ENCODE measurements around the gene CFL1.

- TF ChIP-seq CTCF (IDR thresholded peaks at IDR 0.05) (no peak), POLR2AphosphoS5 (IDR thresholded peaks at IDR 0.05; ENCODE audit: insufficient read depth in 1 of 2, low read depth in 1 of 2) (peak in 1 of 2 donors; percentile 45)
These were observed 33.5 kb upstream of the CFL1 start for GRCh38 chr11:65891219-65892136.

All from vagina (tissue), 2 donors.